ENCODE data around the gene POPDC3. TPM values are rescaled to one million over a fixed set of nuclear protein-coding genes. Genes with fewer than 3 reads are reported as not detected.

The POPDC3 gene
- 0.49 and 0.82 TPM in 2 replicates for total RNA-seq

GRCh38 chr6:105179244-105180065 is at the start of gene POPDC3:
TSS of gene POPDC3 (minus strand) at chr6:105180014. CDS start at chr6:105161909, 18,105 bp downstream.

Other genes with a start within 250 kb of the POPDC3 start
- gene LIN28B, start 222.9 kb downstream of the POPDC3 start, total RNA-seq, result not detected in 2 replicates
- gene PREP, start 223.1 kb upstream of the POPDC3 start, total RNA-seq, result 14.6 and 59.5 TPM in 2 replicates

Measured in bladder microvascular endothelial cell (primary cell).